Activated T-helper 1 cell treated with anti-CD3 and anti-CD28 coated beads, Interleukin-2, amount 50 U/mL, for 16 hours (primary cell): ENCODE measurements around the gene DNAJB6.
A peak's percentile ranks its signal among the peaks of the same experiment; 100 is the strongest.

Source experiments
- DNase-seq, 2 donors: peaks; one replicate each; pipeline ENCODE4 v3.0.0-alpha.2; 2020; ENCODE audit warnings: low read depth in 1 of 2, low spot score in 1 of 2

DNAJB6 gene

DNA sequence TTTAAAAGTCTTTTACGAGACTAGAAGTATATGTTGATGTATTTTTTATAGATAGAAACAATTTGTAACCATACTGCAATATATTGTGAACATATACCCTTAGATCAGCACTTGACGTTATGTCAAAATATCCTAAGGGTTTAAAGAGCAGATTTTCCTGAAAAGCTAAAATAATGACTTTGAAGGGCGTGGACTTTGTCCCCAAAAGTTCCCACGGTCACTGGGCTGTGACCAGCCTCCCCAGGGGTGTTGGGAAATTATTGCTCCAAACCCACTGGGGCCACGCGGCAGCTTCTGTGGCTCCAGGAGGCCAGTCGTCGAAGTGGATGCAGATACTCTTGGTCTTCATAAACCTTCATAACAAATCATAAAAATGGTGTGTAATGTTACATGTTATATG lies 29.9 kb downstream of the DNAJB6 start:
- no peak for DNase-seq

GRCh38 chr7:157368955-157369354 lies 32.2 kb downstream of the DNAJB6 start:
- no peak for DNase-seq

- DNase-seq, result no peak
Measured at GRCh38 chr7:157370742-157371141, 33.9 kb downstream of the DNAJB6 start.

- DNase-seq, result no peak
Measured at GRCh38 chr7:157371296-157371695, 34.5 kb downstream of the DNAJB6 start.

GRCh38 chr7:157372300-157373232 lies 35.8 kb downstream of the DNAJB6 start:
- no peak for DNase-seq

DNA sequence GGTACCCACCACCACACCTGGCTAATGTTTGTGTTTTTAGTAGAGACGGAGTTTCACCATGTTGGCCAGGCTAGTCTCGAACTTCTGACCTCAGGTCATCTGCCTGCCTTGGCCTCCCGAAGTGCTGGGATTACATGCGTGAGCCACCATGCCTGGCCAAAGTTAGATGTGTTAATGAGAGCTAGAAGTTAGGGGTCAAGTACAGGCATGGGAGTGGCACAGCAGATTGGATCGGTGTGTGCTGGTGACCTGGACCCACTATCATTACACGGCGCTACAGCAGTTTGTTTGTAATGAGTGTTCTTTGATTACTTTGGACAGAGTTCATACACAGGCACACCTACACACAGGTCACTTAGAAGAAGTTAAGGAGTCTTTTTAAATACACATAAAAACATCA lies 36.7 kb downstream of the DNAJB6 start:
- DNase-seq, result no peak

DNA sequence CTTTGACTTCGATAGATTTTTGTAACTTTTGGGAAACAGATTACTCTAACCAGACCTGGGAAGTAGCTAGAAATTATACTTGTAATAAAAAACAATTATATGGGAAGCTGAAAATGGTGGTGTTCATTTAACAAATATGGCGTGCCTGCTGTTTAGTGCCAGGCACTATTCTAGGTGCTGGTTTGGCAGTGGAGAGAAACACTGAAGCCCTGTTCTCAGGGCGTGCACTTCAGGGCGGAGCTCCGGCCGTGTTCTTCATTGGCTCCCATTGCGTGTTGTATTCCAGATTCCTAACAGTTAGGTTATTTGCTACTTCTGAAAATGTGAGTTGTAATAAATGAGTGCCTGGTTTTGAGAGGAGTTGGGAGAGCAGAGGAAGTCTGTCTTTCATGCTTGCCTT lies 38.6 kb downstream of the DNAJB6 start:
- no peak for DNase-seq

DNA sequence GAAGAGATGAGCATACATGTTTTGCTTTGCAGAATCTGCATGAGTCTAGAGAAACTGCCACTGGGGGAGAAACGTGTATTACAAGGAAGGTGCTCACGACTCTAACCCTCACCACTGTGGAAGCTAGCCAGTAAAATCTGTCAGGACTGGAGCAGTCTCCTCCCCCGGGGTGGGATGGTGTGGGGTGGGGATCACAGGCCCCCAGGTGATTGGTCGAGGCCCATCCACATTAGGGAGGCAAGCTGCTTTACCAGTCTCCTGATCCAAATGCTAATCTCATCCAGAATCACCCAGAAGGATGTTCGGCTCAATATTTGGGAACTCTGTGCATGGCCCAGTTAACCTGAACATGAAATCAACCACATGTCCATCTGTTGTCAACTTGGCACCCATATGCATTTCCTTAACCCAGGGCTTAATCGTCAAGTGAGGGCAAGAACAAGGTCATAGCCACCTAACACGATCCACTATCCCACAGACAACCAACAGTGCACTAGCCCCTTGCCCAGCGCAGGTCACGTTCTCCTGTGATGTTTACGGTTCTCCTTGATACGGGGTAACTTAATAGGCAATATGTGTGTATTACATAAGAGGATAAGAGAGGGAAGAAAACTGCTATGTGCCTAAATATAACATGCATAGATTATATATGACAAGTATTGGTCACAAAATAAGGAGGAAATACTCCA lies 40.8 kb downstream of the DNAJB6 start:
- DNase-seq, result no peak

- no peak for DNase-seq
Measured at GRCh38 chr7:157378390-157378789, 41.6 kb downstream of the DNAJB6 start.

DNA sequence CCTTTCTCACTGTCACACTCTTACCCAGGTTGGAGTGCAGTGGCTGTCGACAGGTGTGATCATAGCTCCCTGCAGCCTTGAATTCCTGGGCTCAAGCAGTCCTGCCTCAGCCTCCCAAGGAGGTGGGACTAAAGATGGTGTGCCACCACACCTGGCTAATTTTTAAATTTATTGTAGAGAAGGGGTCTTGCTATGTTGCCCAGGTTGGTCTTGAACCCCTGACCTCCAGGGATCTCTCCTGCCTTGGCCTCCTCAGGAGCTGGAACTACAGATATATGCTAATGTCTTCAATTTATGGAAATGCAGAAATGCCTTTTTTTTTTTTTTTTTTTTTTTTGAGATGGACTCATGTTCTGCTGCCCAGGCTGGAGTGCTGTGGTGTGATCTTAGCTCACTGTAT lies 42.7 kb downstream of the DNAJB6 start:
- no peak for DNase-seq

DNA sequence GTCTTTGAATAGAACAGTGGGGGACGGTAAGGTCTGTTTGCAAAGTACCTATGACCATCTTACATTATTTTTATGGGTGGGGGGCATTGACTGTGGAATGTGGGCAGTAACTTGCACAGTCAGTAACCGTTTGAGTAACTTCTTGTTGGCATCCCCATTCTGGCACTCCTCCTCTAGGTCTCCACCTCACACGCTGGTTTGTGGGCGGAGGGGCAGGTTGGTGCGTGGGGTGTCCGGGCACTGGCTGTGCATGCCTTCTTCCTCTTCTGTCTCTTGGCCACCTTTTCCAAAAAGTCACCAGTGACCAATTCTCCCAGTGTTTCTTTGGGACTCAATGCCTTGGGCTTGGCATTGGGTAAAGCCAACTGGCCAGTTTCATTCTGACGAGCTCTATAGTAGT lies 43.6 kb downstream of the DNAJB6 start:
- no peak for DNase-seq

GRCh38 chr7:157383868-157384267 lies 47.1 kb downstream of the DNAJB6 start:
- no peak for DNase-seq

DNA sequence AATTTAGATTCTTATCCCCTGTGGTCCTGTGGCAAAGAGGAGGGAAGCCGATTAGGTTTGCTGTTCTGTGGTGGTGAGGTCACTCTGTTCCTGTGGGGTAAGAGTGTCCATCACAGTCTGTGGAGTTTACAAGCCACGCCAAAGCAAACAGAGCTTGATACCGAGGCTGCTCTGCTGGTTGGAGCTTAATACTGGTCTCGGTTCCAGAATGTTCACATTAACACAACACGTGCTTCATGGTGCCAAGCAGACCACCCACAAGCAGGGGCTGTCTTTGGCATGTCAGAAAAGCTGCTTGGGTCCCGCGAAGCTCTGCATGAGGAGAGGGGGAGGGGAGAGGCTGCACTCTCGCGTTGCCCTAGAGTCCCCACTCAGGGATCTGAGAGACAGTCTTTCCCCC lies 47.5 kb downstream of the DNAJB6 start:
- DNase-seq, result no peak

- peak; percentile 75 to 86 for DNase-seq
Measured at GRCh38 chr7:157386979-157387800, 50.4 kb downstream of the DNAJB6 start.

DNA sequence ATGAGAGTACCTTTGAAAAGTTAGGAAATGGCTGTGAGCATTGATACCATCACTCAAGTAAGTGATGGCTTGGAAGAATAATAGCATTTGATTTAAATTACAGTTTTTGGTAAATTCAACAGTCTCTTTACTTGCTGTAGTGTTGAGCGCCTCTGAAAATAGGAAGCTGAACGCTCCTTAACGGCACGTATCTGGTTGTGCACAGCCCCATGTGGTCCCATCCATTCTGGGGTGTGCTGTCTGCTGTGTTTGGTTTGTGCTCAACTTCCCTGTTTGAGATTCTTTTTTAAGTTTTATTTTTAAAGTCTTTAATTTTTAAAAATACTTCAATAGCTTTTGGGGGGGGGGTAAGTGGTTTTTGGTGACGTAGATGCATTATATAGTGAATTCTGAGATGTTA lies 51.5 kb downstream of the DNAJB6 start:
- no peak for DNase-seq

DNA sequence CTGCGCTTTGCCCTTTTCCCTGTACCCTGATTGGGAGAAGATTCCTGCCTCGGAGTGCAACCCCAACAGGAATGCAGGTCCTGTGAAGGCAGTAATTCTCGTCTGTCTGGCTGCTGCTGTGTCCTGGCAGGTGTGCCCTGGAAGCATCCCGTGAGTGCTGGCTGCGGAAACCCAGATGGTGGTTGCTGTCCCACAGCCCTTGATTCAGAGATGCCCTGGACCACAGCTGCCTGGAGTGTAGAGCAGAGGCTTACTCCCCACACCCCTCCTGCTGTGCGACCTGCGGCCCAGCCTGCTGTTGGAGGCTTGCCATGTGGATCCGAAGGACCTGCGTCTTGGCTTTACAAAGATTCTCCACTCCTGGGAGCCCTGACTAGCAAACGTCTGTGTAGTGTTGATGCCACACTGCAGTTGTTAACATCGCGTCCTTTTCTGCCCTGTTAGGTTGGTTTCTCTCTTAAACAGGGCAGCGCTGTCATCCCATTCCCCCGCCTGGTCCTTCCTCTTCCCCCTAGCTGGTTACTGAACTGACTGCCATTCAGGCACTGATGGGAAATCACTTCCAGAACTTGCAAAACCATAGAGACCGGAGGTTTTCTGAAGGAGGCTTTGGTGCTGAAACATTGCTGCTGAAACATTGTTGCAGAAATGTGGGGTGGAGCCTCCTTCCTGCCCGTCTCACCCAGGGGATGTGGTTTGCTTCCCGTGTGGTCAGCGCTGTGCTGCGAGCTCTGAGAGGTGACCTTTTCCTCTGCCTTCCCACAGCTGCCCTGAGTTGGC lies 53.3 kb downstream of the DNAJB6 start:
- no peak for DNase-seq

DNA sequence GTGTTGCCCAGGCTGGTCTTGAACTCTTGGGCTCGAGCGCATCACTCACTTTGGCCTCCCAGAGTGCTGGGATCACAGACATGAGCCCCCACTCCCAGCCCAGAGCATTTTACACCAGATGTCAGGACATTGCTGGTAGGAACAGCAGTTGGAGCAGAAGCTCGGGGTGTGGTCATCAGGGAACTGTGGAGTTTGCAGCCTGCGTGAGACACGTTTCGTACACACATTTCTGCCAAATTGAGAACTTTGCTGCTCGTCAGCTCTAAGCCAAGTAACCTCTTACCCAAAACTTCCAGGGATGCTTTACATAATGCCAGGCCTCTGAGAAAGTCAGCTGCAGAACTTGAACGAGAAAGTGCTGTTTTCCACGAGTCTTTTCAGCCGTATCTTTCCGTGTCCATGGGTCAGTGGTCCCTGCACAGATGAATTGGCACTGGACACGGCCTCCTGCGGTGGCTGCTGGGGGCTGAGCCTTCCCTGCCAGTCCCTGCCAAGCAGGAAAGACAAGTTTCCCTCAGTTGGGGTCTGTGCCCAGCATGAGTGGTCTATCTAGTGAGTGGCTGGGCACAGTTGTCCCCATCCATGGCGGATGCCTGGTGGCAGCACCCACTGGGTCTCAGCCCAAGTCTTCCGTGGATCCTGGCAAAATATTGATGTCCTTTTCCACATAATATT lies 54.4 kb downstream of the DNAJB6 start:
- DNase-seq, result no peak

DNA sequence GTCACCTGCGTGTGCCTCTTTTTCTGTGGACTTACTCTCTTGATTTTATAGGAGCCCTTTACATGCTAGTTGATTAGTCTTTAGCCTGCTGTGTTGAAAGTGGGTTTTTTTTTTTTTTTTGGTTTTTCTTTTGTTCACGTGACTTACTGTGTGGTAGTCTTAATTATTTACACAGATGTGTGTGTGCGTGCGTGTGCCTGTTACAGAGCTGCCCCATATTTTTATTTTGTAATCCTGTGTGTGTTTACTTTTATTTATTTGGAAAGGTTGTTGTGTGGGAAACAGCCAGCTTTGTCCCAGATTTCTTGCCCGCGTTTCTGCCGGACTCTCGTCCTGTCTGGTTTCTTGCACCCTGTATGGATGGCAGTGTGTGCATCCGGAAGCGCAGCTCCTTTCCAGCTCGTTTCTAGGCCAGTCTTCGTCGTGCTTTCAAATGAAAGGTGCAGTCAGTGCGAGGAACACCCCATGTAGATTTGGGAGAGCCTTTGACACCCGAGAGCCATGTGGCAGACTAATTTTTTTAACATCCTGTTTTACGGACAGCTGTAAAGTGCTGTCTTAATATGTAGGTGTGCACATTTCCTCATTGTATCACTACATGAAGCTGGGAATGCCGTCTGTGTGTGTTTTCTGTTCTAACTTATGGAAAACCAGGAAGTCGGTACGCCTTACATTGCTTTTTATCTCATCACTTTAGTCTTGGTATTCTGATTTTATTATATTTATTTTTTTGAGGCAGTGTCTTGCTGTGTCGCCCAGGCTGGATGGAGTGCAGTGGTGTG lies 55.6 kb downstream of the DNAJB6 start:
- no peak for DNase-seq
